Cardiac muscle cell (in vitro differentiated cells and primary cell): ENCODE results near the gene HID1. TPM values are rescaled to one million over a fixed set of nuclear protein-coding genes. Genes with fewer than 3 reads are reported as not detected.
"Not testable (repeated sequence)": the region's sequence is repeated elsewhere in the genome, so short reads cannot be mapped to it uniquely, and the experiment has no call there.

ENCODE experiments used
- DNase-seq, 2 donors: peaks; one replicate each; pipeline versions ENCODE4 v3.0.0 to v3.0.0-alpha.2; 2010 to 2017; ENCODE audit warnings: low read depth in 1 of 2, low spot score in 1 of 2
- H3K27ac ChIP-seq: fragments of 200-600 bp; sonication (generic); 2 replicates; pipeline ENCODE4 v1.5.1; 2016
- H3K27me3 ChIP-seq: fragments of 200-600 bp; sonication (generic); 2 replicates; pipeline ENCODE4 v1.6.0; 2016; ENCODE audit warnings: control low read depth
- H3K36me3 ChIP-seq: fragments of 200-600 bp; sonication (generic); 2 replicates; pipeline ENCODE4 v1.5.1; 2016; ENCODE audit warnings: control low read depth
- H3K4me1 ChIP-seq: fragments of 200-600 bp; sonication (generic); 2 replicates; pipeline ENCODE4 v1.8.1; 2017; ENCODE audit warnings: low read depth, mild to moderate bottlenecking, mixed run types
- H3K4me3 ChIP-seq: fragments of 200-600 bp; sonication (generic); 2 replicates; pipeline ENCODE4 v1.5.1; 2016; ENCODE audit warnings: mild to moderate bottlenecking
- H3K9me3 ChIP-seq: fragments of 200-600 bp; sonication (generic); 2 replicates; pipeline ENCODE4 v1.5.1; 2017; ENCODE audit warnings: low read depth, mild to moderate bottlenecking, control low read depth
- polyA plus RNA-seq: library from polyadenylated mRNA; unstranded; fragments of >200 nt; fragmentation: Nextera tagmentation; extraction: Ambion mirVana; gene quantifications from 2 replicates; pipeline ENCODE4 v1.2.1, GENCODE V29; 2016
- total RNA-seq: library from RNA; depleted of rRNA; stranded (reverse); fragments of >200 nt; gene quantifications from 2 replicates; pipeline ENCODE4 v1.2.3, GENCODE V29; 2016
- TF ChIP-seq, protein P1 (sequence below): IDR thresholded peaks from 2 replicates; pipeline ENCODE4 v1.5.1; 2012; ENCODE audit warnings: low read depth, mild to moderate bottlenecking, low read length

The HID1 gene
- total and polyA plus RNA-seq, 2 experiments from 2014 or later, result 45.4 to 46.3 TPM

DNA sequence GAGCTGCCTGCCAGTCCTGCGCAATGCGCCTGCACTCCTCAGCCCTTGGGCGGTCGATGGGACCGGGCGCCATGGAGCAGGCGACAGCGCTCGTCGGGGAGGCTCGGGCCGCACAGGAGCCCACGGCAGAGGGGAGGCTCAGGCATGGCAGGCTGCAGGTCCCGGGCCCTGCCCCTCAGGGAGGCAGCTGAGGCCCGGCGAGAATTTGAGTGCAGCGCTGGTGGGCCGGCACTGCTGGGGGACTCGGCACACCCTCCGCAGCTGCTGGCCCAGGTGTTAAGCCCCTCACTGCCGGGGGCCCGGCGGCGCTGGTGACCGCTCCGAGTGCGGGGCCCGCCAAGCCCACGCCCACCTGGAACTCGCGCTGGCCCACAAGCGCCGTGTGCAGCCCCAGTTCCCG is 65.5 kb downstream of the HID1 start:
- Histone ChIP-seq H3K4me1 (no peaks in the 10 kb centered on the region), H3K27me3 (no peaks in the 10 kb centered on the region), H3K4me3 (no peak overlapping the region), H3K36me3 (no peaks in the 10 kb centered on the region), H3K27ac (no peak overlapping the region), H3K9me3 (no peaks in the 10 kb centered on the region)
- DNase-seq, result no peak
- TF ChIP-seq, protein P1, sequence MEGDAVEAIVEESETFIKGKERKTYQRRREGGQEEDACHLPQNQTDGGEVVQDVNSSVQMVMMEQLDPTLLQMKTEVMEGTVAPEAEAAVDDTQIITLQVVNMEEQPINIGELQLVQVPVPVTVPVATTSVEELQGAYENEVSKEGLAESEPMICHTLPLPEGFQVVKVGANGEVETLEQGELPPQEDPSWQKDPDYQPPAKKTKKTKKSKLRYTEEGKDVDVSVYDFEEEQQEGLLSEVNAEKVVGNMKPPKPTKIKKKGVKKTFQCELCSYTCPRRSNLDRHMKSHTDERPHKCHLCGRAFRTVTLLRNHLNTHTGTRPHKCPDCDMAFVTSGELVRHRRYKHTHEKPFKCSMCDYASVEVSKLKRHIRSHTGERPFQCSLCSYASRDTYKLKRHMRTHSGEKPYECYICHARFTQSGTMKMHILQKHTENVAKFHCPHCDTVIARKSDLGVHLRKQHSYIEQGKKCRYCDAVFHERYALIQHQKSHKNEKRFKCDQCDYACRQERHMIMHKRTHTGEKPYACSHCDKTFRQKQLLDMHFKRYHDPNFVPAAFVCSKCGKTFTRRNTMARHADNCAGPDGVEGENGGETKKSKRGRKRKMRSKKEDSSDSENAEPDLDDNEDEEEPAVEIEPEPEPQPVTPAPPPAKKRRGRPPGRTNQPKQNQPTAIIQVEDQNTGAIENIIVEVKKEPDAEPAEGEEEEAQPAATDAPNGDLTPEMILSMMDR, result no peak

DNA sequence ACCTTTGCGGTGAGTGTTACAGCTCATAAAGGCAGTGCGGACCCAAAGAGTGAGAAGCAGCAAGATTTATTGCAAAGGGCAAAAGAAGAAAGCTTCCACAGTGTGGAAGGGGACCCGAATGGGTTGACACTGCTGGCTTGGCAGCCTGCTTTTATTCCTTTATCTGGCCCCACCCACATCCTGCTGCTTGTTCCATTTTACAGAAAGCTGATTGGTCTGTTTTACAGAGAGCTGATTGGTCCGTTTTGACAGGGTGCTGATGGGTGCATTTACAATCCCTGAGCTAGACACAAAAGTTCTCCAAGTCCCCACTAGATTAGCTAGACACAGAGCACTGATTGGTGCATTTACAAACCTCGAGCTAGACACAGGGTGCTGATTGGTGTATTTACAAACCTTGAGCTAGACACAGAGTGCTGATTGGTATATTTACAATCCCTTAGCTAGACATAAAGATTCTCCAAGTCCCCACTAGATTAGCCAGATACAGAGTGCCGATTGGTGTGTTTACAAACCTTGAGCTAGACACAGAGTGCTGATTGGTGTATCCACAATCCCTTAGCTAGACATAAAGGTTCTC is 66.3 kb downstream of the HID1 start:
- not testable (repeated sequence) for H3K4me3 ChIP-seq, H3K9me3 ChIP-seq, H3K4me1 ChIP-seq, DNase-seq, H3K27ac ChIP-seq, H3K36me3 ChIP-seq, H3K27me3 ChIP-seq

GRCh38 chr17:74904687-74905409 is 67.7 kb downstream of the HID1 start:
- TF ChIP-seq, protein P1, result no peak

DNA sequence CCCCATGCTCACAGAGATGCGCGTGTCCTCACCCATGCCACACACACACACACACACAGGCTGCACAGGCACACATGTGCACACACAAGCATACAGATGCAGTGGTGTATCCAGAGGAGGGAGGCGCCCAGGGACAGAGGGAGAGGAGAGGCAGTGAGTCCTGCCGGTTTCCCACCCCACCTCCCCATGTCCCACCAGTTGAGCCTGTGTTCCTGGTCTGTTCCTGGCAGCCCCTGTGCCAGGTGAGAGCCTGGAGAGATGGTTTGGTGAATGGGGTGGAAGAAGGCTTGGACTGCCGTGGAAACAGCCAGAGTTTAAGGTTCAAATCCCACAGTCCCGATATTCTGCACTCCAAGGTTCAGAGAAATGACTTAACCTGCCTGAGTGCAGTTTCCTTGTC is 68.9 kb downstream of the HID1 start:
- Histone ChIP-seq H3K9me3 (no peaks in the 10 kb centered on the region), H3K27ac (no peak overlapping the region), H3K36me3 (no peaks in the 10 kb centered on the region), H3K4me1 (no peaks in the 10 kb centered on the region), H3K4me3 (no peak overlapping the region), H3K27me3 (no peaks in the 10 kb centered on the region)
- no peak for DNase-seq
- TF ChIP-seq, protein P1, result no peak

More at GRCh38 chr17:74904687-74905409, 67.7 kb downstream of the HID1 start:
- Histone ChIP-seq H3K9me3 (no peaks in the 10 kb centered on the region), H3K27ac (no peak overlapping the region), H3K27me3 (no peaks in the 10 kb centered on the region), H3K36me3 (no peaks in the 10 kb centered on the region), H3K4me1 (no peaks in the 10 kb centered on the region), H3K4me3 (no peak overlapping the region)
- no peak for DNase-seq

GRCh38 chr17:74903034-74903433 is 69.5 kb downstream of the HID1 start:
- Histone ChIP-seq H3K27ac (no peak overlapping the region), H3K27me3 (no peaks in the 10 kb centered on the region), H3K4me3 (no peak overlapping the region), H3K9me3 (no peaks in the 10 kb centered on the region), H3K4me1 (no peaks in the 10 kb centered on the region), H3K36me3 (no peaks in the 10 kb centered on the region)
- DNase-seq, result no peak
- TF ChIP-seq, protein P1, result no peak

DNA sequence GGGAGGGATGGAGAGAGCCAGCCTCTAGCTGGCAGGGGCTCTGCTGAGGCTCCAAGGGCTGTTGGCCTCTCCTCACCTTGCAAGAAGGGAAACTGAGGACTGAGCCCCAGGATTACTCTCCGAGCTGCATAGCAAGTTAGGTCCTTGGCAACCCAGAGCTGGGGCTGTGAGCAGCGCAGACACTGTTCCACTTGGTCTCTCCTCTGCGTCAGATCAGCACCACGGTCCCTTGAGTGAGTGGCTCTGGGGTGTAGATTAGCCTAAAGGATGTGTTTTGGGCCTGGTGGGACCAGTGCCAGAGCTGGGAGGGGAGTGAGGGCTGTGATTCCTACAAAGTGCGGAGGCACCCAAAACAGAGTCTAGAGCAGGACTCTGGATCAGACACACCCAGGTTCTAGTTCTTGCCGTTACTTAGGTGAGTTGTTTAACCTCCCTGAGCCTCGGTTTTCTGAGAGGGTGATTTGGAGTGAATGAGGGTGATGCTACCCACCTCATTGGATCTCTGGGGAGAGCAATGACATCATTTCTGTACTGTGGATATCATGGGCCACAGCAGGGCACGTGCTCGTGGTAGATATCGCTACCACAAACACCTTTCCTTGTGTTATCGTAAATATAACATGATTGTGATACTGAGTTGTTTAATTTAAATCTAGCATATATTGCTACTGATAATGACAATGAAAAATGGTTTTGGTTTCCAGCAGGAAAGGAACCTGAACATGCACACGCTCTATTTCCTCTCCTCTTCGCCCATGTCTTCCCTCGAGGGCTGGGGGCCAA is 71.0 kb downstream of the HID1 start:
- Histone ChIP-seq H3K9me3 (no peaks in the 10 kb centered on the region), H3K36me3 (no peaks in the 10 kb centered on the region), H3K4me3 (no peak overlapping the region), H3K4me1 (no peaks in the 10 kb centered on the region), H3K27ac (no peak overlapping the region), H3K27me3 (peaks cover 4% of the 10 kb centered on the region)
- TF ChIP-seq, protein P1, result no peak
- DNase-seq, result no peak
